Activated CD8-positive, alpha-beta memory T cell treated with anti-CD3 and anti-CD28 coated beads, Interleukin-2, amount 10 ng/mL, durations not matched to agents 7 days and 5 days (primary cell): Measurements from ENCODE around the gene C1QTNF9B. TPM values are rescaled to one million over a fixed set of nuclear protein-coding genes. Genes with fewer than 3 reads are reported as not detected.
"Not testable (repeated sequence)": the region's sequence is repeated elsewhere in the genome, so short reads cannot be mapped to it uniquely, and the experiment has no call there.

ENCODE experiments used
- ATAC-seq: fragments of 150-1000 bp; cut with Tn5 transposase; one replicate; pipeline ENCODE4 v1.10.0; 2021; ENCODE audit warnings: moderate library complexity
- CTCF ChIA-PET: fragments of 350-600 bp; sonication (Branson Sonifier 250); formaldehyde crosslinking; loops from one replicate; lab custom pipeline; 2021; ENCODE audit warnings: antibody characterized with exemption; lab: Charles Lee
- DNase-seq: peaks from one replicate; pipeline ENCODE4 v3.0.0-alpha.2; 2020
- H3K27ac Mint-ChIP-seq: one replicate; pipeline ENCODE4 v1.8.0; 2021; ENCODE audit warnings: mild to moderate bottlenecking, mixed read lengths
- H3K27me3 Mint-ChIP-seq: one replicate; pipeline ENCODE4 v1.8.0; 2021; ENCODE audit warnings: mixed read lengths
- H3K36me3 Mint-ChIP-seq: one replicate; pipeline ENCODE4 v1.8.0; 2021; ENCODE audit warnings: mild to moderate bottlenecking, mixed read lengths
- H3K4me1 Mint-ChIP-seq: one replicate; pipeline ENCODE4 v1.8.0; 2021; ENCODE audit warnings: mixed read lengths
- H3K4me3 Mint-ChIP-seq: one replicate; pipeline ENCODE4 v1.8.0; 2021; ENCODE audit warnings: mild to moderate bottlenecking, moderate library complexity, mixed read lengths
- H3K9me3 Mint-ChIP-seq: one replicate; pipeline ENCODE4 v1.8.0; 2022; ENCODE audit warnings: low read depth, mixed read lengths
- total RNA-seq, 2 experiments: library from RNA; stranded (reverse); gene quantifications; one replicate each; pipeline ENCODE4 v1.2.3, GENCODE V29; 2021

Gene C1QTNF9B
- not detected for total RNA-seq

GRCh38 chr13:23897452-23897919 is at the start of gene C1QTNF9B:
Gene C1QTNF9B, minus strand, starts transcription at chr13:23897502.
- peaks cover 22% of the 10 kb centered on the region for H3K27me3 Mint-ChIP-seq
- not testable (repeated sequence) for H3K9me3 Mint-ChIP-seq

DNA sequence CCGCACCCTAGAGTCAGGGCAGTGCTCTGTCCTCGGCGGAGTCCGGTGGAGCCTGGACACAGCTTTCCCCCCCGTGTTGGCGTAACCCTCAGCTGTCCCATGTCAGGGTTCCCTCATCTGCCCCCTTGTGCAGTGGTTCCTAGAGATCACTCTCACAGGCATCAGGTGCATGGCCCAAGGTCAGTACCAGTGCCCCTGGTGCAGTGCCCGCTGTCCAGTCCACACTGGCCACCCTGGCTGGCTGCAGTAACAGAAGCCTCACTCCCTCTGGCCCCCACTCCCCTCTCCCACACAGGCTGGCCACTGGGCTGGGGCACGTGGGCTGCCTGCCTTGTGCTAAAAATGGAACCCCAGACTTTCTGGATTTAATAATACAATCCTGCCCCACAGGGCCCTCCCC is 49.6 kb upstream of the C1QTNF9B start:
- ATAC-seq = no peak
- no peak overlapping the region for H3K4me3 Mint-ChIP-seq
- H3K27me3 Mint-ChIP-seq = peaks cover 28% of the 10 kb centered on the region

More at GRCh38 chr13:23897452-23897919, at the start of gene C1QTNF9B:
- H3K4me1 Mint-ChIP-seq, H3K4me3 Mint-ChIP-seq, H3K36me3 Mint-ChIP-seq, DNase-seq, H3K27ac Mint-ChIP-seq, ATAC-seq: not testable (repeated sequence)
- CTCF ChIA-PET = interaction anchor here (0.8 to 1.4 kb wide), 2 partner anchors 71 to 430 kb away, joined by 3 read pairs; no protein-coding TSS in a partner anchor

GRCh38 chr13:23946067-23946466 is 48.8 kb upstream of the C1QTNF9B start:
- Mint-ChIP-seq H3K9me3 (no peaks in the 10 kb centered on the region), H3K36me3 (no peaks in the 10 kb centered on the region), H3K4me3 (no peak overlapping the region), H3K27ac (no peak overlapping the region), H3K27me3 (peaks cover 30% of the 10 kb centered on the region), H3K4me1 (no peaks in the 10 kb centered on the region)
- no peak for ATAC-seq
- DNase-seq = no peak
- CTCF ChIA-PET = no interaction called here

More for the DNA sequence above, 49.6 kb upstream of the C1QTNF9B start:
- no peaks in the 10 kb centered on the region for H3K36me3 Mint-ChIP-seq
- H3K9me3 Mint-ChIP-seq = no peaks in the 10 kb centered on the region
- CTCF ChIA-PET = no interaction called here
- H3K27ac Mint-ChIP-seq = no peak overlapping the region
- DNase-seq = no peak
- H3K4me1 Mint-ChIP-seq = no peaks in the 10 kb centered on the region

DNA sequence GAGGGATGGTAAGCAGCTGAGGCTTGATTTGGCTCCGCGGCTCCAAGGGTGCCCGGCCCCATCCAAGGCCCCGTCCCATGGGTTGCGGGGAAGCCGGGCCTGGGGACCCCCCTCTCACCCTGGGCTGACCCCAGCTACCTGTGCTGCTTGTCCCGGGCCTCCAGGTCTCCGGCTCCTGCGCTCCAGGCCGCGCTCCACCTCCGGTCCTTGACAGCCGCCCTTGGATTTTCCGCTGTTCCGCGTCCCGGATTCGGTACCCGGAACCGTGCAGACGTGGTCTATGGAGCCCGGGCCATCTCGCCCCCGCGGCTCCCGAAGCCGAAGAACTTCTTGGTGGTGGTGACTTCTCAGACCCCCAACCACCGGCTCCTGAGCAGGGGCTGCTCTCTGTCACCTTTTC is 48.3 kb upstream of the C1QTNF9B start:
- H3K4me3 Mint-ChIP-seq = no peak overlapping the region
- CTCF ChIA-PET = no interaction called here
- peaks cover 33% of the 10 kb centered on the region for H3K27me3 Mint-ChIP-seq
- H3K36me3 Mint-ChIP-seq = no peaks in the 10 kb centered on the region
- DNase-seq (no peak), ATAC-seq (no peak)
- no peak overlapping the region for H3K27ac Mint-ChIP-seq
- no peaks in the 10 kb centered on the region for H3K9me3 Mint-ChIP-seq
- no peaks in the 10 kb centered on the region for H3K4me1 Mint-ChIP-seq

GRCh38 chr13:23941211-23941610 is 43.9 kb upstream of the C1QTNF9B start:
- Mint-ChIP-seq H3K9me3 (no peaks in the 10 kb centered on the region), H3K4me1 (no peaks in the 10 kb centered on the region), H3K27ac (no peak overlapping the region), H3K36me3 (no peaks in the 10 kb centered on the region), H3K4me3 (no peak overlapping the region), H3K27me3 (peaks cover 66% of the 10 kb centered on the region)
- CTCF ChIA-PET = interaction anchor here (1.0 to 1.4 kb wide), 2 partner anchors 10 to 17 kb away, joined by 3 read pairs; no protein-coding TSS in a partner anchor
- no peak for DNase-seq
- ATAC-seq = no peak

GRCh38 chr13:23939666-23940065 is 42.4 kb upstream of the C1QTNF9B start:
- H3K27me3 Mint-ChIP-seq = peaks cover 65% of the 10 kb centered on the region
- H3K4me1 Mint-ChIP-seq = not testable (repeated sequence)

DNA sequence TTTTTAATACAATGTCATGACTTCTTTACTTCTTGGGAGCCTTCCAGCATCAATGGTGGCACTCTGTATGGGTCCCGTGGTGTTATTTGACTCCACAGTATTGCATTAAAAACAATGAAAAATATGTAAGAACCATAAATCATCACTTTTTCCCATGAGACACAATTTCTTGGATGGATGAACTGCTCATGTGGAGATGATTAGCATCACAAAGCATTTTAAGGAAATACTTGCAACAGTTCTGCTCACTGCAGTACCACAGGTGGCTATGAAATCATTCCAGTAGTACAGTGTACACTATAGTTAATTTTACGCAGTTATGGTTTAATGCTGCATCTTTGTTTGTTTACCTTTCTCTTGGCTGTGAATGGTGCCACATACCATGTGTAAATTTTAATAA is 37.2 kb upstream of the C1QTNF9B start:
- ATAC-seq = no peak
- Mint-ChIP-seq H3K27ac (no peak overlapping the region), H3K4me1 (no peaks in the 10 kb centered on the region), H3K4me3 (no peak overlapping the region), H3K9me3 (no peaks in the 10 kb centered on the region), H3K36me3 (no peaks in the 10 kb centered on the region), H3K27me3 (peaks cover 67% of the 10 kb centered on the region)
- CTCF ChIA-PET = no interaction called here
- no peak for DNase-seq

More at GRCh38 chr13:23939666-23940065, 42.4 kb upstream of the C1QTNF9B start:
- CTCF ChIA-PET, ATAC-seq, DNase-seq, H3K9me3 Mint-ChIP-seq, H3K27ac Mint-ChIP-seq, H3K36me3 Mint-ChIP-seq, H3K4me3 Mint-ChIP-seq: not testable (repeated sequence)

DNA sequence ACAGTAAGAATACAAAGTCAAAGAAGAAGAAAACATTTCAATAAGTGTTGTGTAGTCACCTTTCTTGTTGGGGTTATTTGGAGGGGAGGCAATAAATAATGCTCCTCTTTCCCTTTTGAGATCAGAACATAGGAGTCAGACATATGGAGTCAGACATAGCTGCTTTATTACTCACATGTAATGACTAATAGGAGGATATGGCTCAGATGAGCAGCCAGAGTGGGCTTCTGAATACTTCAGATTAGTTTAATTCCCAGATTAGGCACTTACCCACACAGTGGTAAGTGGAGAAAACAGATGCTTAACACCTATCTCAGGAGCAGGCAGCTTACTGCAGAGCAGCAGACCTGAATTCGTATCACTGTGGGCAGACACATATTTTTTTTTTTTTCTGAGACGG is 31.7 kb upstream of the C1QTNF9B start:
- DNase-seq (no peak), ATAC-seq (no peak)
- Mint-ChIP-seq H3K27me3 (peaks cover 54% of the 10 kb centered on the region), H3K4me3 (no peak overlapping the region), H3K4me1 (no peaks in the 10 kb centered on the region), H3K9me3 (no peaks in the 10 kb centered on the region), H3K36me3 (no peaks in the 10 kb centered on the region), H3K27ac (no peak overlapping the region)
- CTCF ChIA-PET = interaction anchor here (1.5 kb wide), 1 partner anchor 32 kb away, joined by 4 read pairs; no protein-coding TSS in a partner anchor

DNA sequence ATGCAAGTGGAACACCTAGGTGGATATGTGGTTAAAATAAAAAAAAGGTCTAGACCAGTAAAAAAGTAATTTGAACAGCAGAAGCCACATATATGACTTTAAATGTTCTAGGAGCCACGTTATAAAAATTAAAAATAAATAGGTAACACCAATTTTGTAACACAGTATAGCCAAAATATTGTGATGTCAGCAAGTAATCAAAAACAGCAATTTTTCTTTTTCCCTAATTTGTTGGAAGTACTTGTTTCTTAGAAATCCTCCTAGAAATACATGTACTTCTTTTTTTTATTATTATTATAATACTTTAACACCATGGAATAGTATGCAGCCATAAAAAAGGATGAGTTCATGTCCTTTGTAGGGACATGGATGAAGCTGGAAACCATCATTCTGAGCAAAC is 25.7 kb upstream of the C1QTNF9B start:
- CTCF ChIA-PET = interaction anchor here (1.2 to 5.2 kb wide), 3 partner anchors 38 to 296 kb away, joined by 3 to 25 read pairs (median 15); no protein-coding TSS in a partner anchor
- Mint-ChIP-seq H3K9me3 (no peaks in the 10 kb centered on the region), H3K36me3 (no peaks in the 10 kb centered on the region), H3K4me1 (no peaks in the 10 kb centered on the region), H3K27ac (no peak overlapping the region), H3K27me3 (peaks cover 51% of the 10 kb centered on the region), H3K4me3 (no peak overlapping the region)
- DNase-seq (no peak), ATAC-seq (no peak)

DNA sequence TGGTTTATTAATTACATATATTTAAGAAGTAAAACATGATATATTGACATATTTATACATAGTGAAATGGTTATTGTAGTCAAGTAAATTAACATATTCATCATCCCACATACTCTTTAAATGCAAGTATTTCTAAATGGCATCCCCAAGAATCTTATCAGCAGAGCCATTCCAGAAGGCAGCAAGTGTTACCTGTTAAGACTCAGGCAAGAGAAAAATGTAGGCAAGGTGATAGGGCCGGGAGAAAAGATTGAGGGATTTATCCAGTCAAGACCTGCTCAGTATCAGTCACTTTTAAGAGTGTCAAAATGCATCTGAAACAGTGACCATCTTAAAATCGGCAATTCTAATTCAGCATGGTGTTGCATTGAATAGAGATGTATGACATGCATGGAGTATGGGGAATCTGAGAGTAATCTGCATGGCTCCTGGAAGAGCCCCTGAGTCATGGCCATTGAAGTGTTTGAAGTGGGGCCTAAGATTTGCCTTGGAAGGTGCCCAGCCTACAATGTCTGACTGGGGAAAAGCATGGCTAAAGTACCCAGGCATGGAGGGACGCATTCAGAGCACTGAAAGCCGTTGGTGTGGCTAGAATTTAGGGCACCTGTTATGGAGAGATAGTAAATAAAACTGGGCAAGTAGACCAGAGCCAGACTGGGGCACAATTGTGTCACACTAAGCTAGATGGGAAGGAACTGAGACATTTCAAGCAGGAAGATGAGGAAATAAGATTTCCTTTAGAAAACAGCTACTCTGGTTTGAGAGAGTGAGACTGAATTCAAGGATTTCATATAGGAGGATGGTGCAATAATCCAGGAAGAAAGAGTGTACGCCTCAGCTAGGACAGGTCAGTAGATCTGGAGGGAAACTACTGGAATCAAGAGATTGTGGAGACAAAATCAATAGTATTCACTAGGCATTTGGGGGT is 25.0 kb upstream of the C1QTNF9B start:
- DNase-seq (no peak), ATAC-seq (no peak)
- Mint-ChIP-seq H3K4me1 (no peaks in the 10 kb centered on the region), H3K36me3 (no peaks in the 10 kb centered on the region), H3K9me3 (no peaks in the 10 kb centered on the region), H3K27me3 (peaks cover 56% of the 10 kb centered on the region), H3K27ac (no peak overlapping the region), H3K4me3 (no peak overlapping the region)
- CTCF ChIA-PET = interaction anchor here (0.6 to 5.2 kb wide), 12 partner anchors 8 to 306 kb away, joined by 3 to 25 read pairs (median 3); no protein-coding TSS in a partner anchor

- Mint-ChIP-seq H3K9me3 (no peaks in the 10 kb centered on the region), H3K27me3 (peaks cover 59% of the 10 kb centered on the region), H3K4me3 (no peak overlapping the region), H3K36me3 (no peaks in the 10 kb centered on the region), H3K4me1 (no peaks in the 10 kb centered on the region), H3K27ac (no peak overlapping the region)
- CTCF ChIA-PET = interaction anchor here (0.6 to 5.2 kb wide), 12 partner anchors 8 to 306 kb away, joined by 3 to 25 read pairs (median 3); no protein-coding TSS in a partner anchor
- no peak for ATAC-seq
- DNase-seq = no peak
These were observed 24.2 kb upstream of the C1QTNF9B start for GRCh38 chr13:23921451-23921888.

DNA sequence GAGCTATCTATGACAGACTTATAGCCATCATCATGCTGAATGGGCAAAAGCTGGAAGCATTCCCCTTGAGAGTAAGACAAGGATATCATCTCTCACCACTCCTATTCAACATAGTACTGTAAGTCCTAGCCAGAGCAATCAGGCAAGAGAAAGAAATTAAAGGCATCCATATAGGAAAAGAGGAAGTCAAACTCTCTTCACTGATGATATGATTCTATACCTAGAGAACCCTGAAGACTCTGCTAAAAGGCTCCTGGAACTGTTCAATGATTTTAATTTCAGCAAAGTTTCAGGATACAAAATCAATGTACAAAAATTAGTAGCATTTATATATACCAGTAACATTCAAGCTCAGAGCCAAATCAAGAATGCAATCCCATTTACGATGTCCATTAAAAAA is 21.7 kb upstream of the C1QTNF9B start:
- DNase-seq (no peak), ATAC-seq (no peak)
- no peak overlapping the region for H3K27ac Mint-ChIP-seq
- no peaks in the 10 kb centered on the region for H3K36me3 Mint-ChIP-seq
- no peaks in the 10 kb centered on the region for H3K9me3 Mint-ChIP-seq
- CTCF ChIA-PET = interaction anchor here (1.0 to 5.2 kb wide), 3 partner anchors 30 to 315 kb away, joined by 4 to 25 read pairs (median 4); partner anchors contain the start of gene MIPEP
- H3K4me3 Mint-ChIP-seq = no peak overlapping the region
- H3K4me1 Mint-ChIP-seq = no peaks in the 10 kb centered on the region
- H3K27me3 Mint-ChIP-seq = peaks cover 69% of the 10 kb centered on the region

DNA sequence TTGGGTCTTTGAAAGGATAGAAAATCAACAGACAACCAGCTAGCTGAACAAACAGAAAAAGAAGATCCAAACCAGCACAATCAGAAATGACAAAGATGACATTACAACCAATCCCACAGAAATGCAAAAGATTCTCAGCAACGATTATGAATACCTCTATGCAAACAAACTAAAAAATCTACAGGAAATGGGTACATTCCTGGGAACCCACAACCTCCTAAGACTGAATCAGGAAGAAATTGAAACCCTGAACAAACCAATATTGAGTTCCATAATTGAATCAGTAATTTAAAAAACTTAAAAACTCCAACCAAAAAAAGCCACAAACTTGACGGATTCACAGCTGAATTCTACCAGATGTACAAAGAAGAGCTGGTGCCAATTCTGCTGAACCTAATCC is 20.9 kb upstream of the C1QTNF9B start:
- ATAC-seq = no peak
- Mint-ChIP-seq H3K4me3 (no peak overlapping the region), H3K9me3 (no peaks in the 10 kb centered on the region), H3K36me3 (no peaks in the 10 kb centered on the region), H3K27me3 (peaks cover 74% of the 10 kb centered on the region), H3K4me1 (no peaks in the 10 kb centered on the region), H3K27ac (no peak overlapping the region)
- CTCF ChIA-PET = interaction anchor here (1.2 to 5.2 kb wide), 2 partner anchors 43 to 46 kb away, joined by 3 to 25 read pairs; no protein-coding TSS in a partner anchor
- DNase-seq = no peak
